H9 (cell line): ENCODE measurements around the gene OSGIN1. TPM values are rescaled to one million over a fixed set of nuclear protein-coding genes. Genes with fewer than 3 reads are reported as not detected.

Experiments
- DNase-seq: peaks from one replicate; pipeline ENCODE4 v3.0.0-alpha.2; 2017
- H2AFZ ChIP-seq: one replicate; pipeline ENCODE4 v1.6.1; 2013; ENCODE audit warnings: mild to moderate bottlenecking, low read length, control low read depth, moderate library complexity
- H2AK5ac ChIP-seq: 2 replicates; pipeline ENCODE4 v1.6.1; 2013; ENCODE audit warnings: low read length, control low read depth, mixed read lengths; ENCODE audit not compliant: insufficient read length
- H2BK120ac ChIP-seq: one replicate; pipeline ENCODE4 v1.6.1; 2013; ENCODE audit warnings: low read depth, mild to moderate bottlenecking, low read length, control low read depth, inconsistent platforms; ENCODE audit not compliant: poor library complexity, severe bottlenecking
- H2BK12ac ChIP-seq: 2 replicates; pipeline ENCODE4 v1.6.1; 2013; ENCODE audit warnings: low read length, control low read depth, mixed read lengths, low read depth; ENCODE audit not compliant: insufficient read length
- H2BK15ac ChIP-seq: 2 replicates; pipeline ENCODE4 v1.6.1; 2013; ENCODE audit warnings: low read depth, low read length, control low read depth
- H2BK20ac ChIP-seq: one replicate; pipeline ENCODE4 v1.6.1; 2013; ENCODE audit warnings: low read depth, mild to moderate bottlenecking, low read length, control low read depth, inconsistent platforms; ENCODE audit not compliant: poor library complexity, severe bottlenecking
- H2BK5ac ChIP-seq: 2 replicates; pipeline ENCODE4 v1.6.1; 2013; ENCODE audit warnings: low read length, control low read depth, mixed read lengths; ENCODE audit not compliant: insufficient read length
- H3K14ac ChIP-seq: 2 replicates; pipeline ENCODE4 v1.6.1; 2013; ENCODE audit warnings: low read length, control low read depth; ENCODE audit not compliant: insufficient read depth
- H3K18ac ChIP-seq: 2 replicates; pipeline ENCODE4 v1.6.1; 2013; ENCODE audit warnings: low read depth, mild to moderate bottlenecking, mixed read lengths, low read length, control low read depth; ENCODE audit not compliant: insufficient read length
- H3K23ac ChIP-seq: 2 replicates; pipeline ENCODE4 v1.6.1; 2013; ENCODE audit warnings: low read length, control low read depth, mixed read lengths, low read depth; ENCODE audit not compliant: insufficient read length
- H3K23me2 ChIP-seq: 2 replicates; pipeline ENCODE4 v1.6.1; 2013; ENCODE audit warnings: low read depth, mild to moderate bottlenecking, mixed read lengths, low read length, control low read depth; ENCODE audit not compliant: insufficient read length, poor library complexity, severe bottlenecking
- H3K27ac ChIP-seq: 2 replicates; pipeline ENCODE4 v1.5.1; 2013; ENCODE audit warnings: low read length, control low read depth, mixed read lengths, low read depth; ENCODE audit not compliant: insufficient read length
- H3K27me3 ChIP-seq: 2 replicates; pipeline ENCODE4 v1.6.1; 2013; ENCODE audit warnings: low read length, control low read depth, inconsistent platforms; ENCODE audit not compliant: insufficient read depth
- H3K4ac ChIP-seq: 2 replicates; pipeline ENCODE4 v1.6.1; 2013; ENCODE audit warnings: low read depth, mild to moderate bottlenecking, control low read depth, inconsistent platforms, low read length, moderate library complexity
- H3K4me1 ChIP-seq: 2 replicates; pipeline ENCODE4 v1.6.1; 2013; ENCODE audit warnings: low read length, control low read depth, inconsistent platforms; ENCODE audit not compliant: insufficient read depth
- H3K4me2 ChIP-seq: 2 replicates; pipeline ENCODE4 v1.6.1; 2013; ENCODE audit warnings: low read length, control low read depth, mixed read lengths; ENCODE audit not compliant: insufficient read length, insufficient read depth
- H3K56ac ChIP-seq: 2 replicates; pipeline ENCODE4 v1.6.1; 2013; ENCODE audit warnings: low read depth, mild to moderate bottlenecking, mixed read lengths, low read length, control low read depth; ENCODE audit not compliant: insufficient read length
- H3K79me1 ChIP-seq: 2 replicates; pipeline ENCODE4 v1.6.1; 2013; ENCODE audit warnings: low read depth, mild to moderate bottlenecking, moderate library complexity, low read length, control low read depth, inconsistent platforms; ENCODE audit not compliant: insufficient read depth, poor library complexity, severe bottlenecking
- H3K79me2 ChIP-seq: 2 replicates; pipeline ENCODE4 v1.6.1; 2013; ENCODE audit warnings: low read length, control low read depth, inconsistent platforms; ENCODE audit not compliant: insufficient read depth
- H3K9ac ChIP-seq: 2 replicates; pipeline ENCODE4 v1.6.1; 2013; ENCODE audit warnings: low read length, control low read depth, mixed read lengths; ENCODE audit not compliant: insufficient read length; ENCODE audit errors: extremely low read depth
- H3K9me3 ChIP-seq: one replicate; pipeline ENCODE4 v1.6.1; 2013; ENCODE audit warnings: low read depth, low read length, inconsistent platforms; ENCODE audit not compliant: control insufficient read depth
- H3T11ph ChIP-seq: one replicate; pipeline ENCODE4 v1.6.1; 2013; ENCODE audit warnings: mild to moderate bottlenecking, low read length, control low read depth, inconsistent platforms
- H4K20me1 ChIP-seq: one replicate; pipeline ENCODE4 v1.6.1; 2013; ENCODE audit not compliant: control insufficient read depth, insufficient read length, insufficient read depth
- H4K5ac ChIP-seq: 2 replicates; pipeline ENCODE4 v1.6.1; 2013; ENCODE audit warnings: low read depth, mild to moderate bottlenecking, mixed read lengths, low read length, control low read depth; ENCODE audit not compliant: insufficient read length
- H4K8ac ChIP-seq: replicated peaks from 2 replicates; pipeline ENCODE4 v1.6.1; 2013; ENCODE audit warnings: low read length, control low read depth, mixed read lengths, low read depth; ENCODE audit not compliant: insufficient read length
- H4K91ac ChIP-seq: 2 replicates; pipeline ENCODE4 v1.6.1; 2013; ENCODE audit warnings: low read depth, mild to moderate bottlenecking, moderate library complexity, mixed read lengths, low read length, control low read depth; ENCODE audit not compliant: insufficient read length
- H3K27ac Mint-ChIP-seq, 3 experiments: 2 replicates in 2 of 3; 3 replicates in 1 of 3; pipeline ENCODE4 v1.8.0; 2020 to 2021; ENCODE audit warnings: mixed read lengths in 3 of 3, mild to moderate bottlenecking in 1 of 3, moderate library complexity in 1 of 3
- H3K27me3 Mint-ChIP-seq: 2 replicates; pipeline ENCODE4 v1.8.0; 2021; ENCODE audit warnings: low read depth, mild to moderate bottlenecking, moderate library complexity, mixed read lengths
- H3K36me3 Mint-ChIP-seq, 3 experiments: 2 replicates in 2 of 3; 3 replicates in 1 of 3; pipeline ENCODE4 v1.8.0; 2020 to 2021; ENCODE audit warnings: low read depth in 3 of 3, mixed read lengths in 3 of 3; ENCODE audit not compliant: insufficient read depth in 1 of 3
- H3K4me1 Mint-ChIP-seq, 2 experiments: 2 replicates each; pipeline ENCODE4 v1.8.0; 2020; ENCODE audit warnings: mixed read lengths in 2 of 2
- H3K4me3 Mint-ChIP-seq, 2 experiments: 2 replicates in 1 of 2; 3 replicates in 1 of 2; pipeline ENCODE4 v1.8.0; 2020 to 2021; ENCODE audit warnings: mild to moderate bottlenecking in 2 of 2, mixed read lengths in 2 of 2, moderate library complexity in 1 of 2
- H3K9me3 Mint-ChIP-seq, 2 experiments: 2 replicates in 1 of 2; 3 replicates in 1 of 2; pipeline ENCODE4 v1.8.0; 2020; ENCODE audit warnings: mild to moderate bottlenecking in 2 of 2, mixed read lengths in 2 of 2, moderate library complexity in 1 of 2
- CTCF ChIP-seq: fragments of 200-600 bp; sonication (generic); conservative IDR thresholded peaks from 3 replicates; pipeline ENCODE4 v1.8.0; 2021; ENCODE audit warnings: antibody characterized with exemption, mild to moderate bottlenecking
- WGBS: extraction: QIAGEN DNeasy Blood & Tissue Kit; methylation state at CpG from one replicate; pipeline ENCODE4 v1.1.7; 2013; ENCODE audit warnings: missing lambda C conversion rate, low lambda C conversion rate, mixed read lengths; ENCODE audit not compliant: insufficient read length; ENCODE audit errors: extremely low coverage; 5-methylcytosine and 5-hydroxymethylcytosine counted together
- total RNA-seq: library from RNA; stranded (reverse); gene quantifications from 2 replicates; pipeline ENCODE4 v1.2.1, GENCODE V29; 2021

OSGIN1 gene
- total RNA-seq, 1 experiment from 2014 or later, result 0.63 TPM

GRCh38 chr16:83908798-83909197, 44.2 kb upstream of the OSGIN1 start:
- no peak overlapping the region for H3K14ac ChIP-seq
- H3T11ph ChIP-seq, result no peak overlapping the region
- H3K27ac Mint-ChIP-seq, result no peak overlapping the region
- H3K56ac ChIP-seq, result no peak overlapping the region
- no peak overlapping the region for H2BK12ac ChIP-seq
- no peak for TF ChIP-seq CTCF
- no peak overlapping the region for H3K27ac ChIP-seq
- no peak overlapping the region for H3K23ac ChIP-seq
- H3K79me2 ChIP-seq, result 0 out of 2 replicates have a peak, but pooled peaks cover 1% of the 10 kb centered on the region
- H3K36me3 Mint-ChIP-seq, result peaks cover 27 to 57% (median 47%) of the 10 kb centered on the region in 3 experiments; a peak in 6 of 7 replicates
- no peak overlapping the region for H4K8ac ChIP-seq
- H3K23me2 ChIP-seq, result no peaks in the 10 kb centered on the region
- H2AFZ ChIP-seq, result no peak overlapping the region
- H3K9me3 Mint-ChIP-seq, result no peaks in the 10 kb centered on the region
- no peak overlapping the region for H2BK20ac ChIP-seq
- H3K4me2 ChIP-seq, result no peak overlapping the region
- no peak overlapping the region for H3K4me3 Mint-ChIP-seq
- no peak overlapping the region for H3K4ac ChIP-seq
- no peaks in the 10 kb centered on the region for H3K9me3 ChIP-seq
- H3K27me3 ChIP-seq, result no peaks in the 10 kb centered on the region
- no peaks in the 10 kb centered on the region for H3K4me1 ChIP-seq
- no peak overlapping the region for H2BK5ac ChIP-seq
- no peaks in the 10 kb centered on the region for H3K79me1 ChIP-seq
- H4K5ac ChIP-seq, result no peak overlapping the region
- DNase-seq, result no peak
- no peak overlapping the region for H2BK15ac ChIP-seq
- peaks cover 24 to 40% of the 10 kb centered on the region in 2 experiments for H3K4me1 Mint-ChIP-seq
- H2AK5ac ChIP-seq, result no peak overlapping the region
- H3K9ac ChIP-seq, result no peak overlapping the region
- WGBS, result no CpG with 5 or more reads among the region's 2 CpGs
- H4K20me1 ChIP-seq, result no peaks in the 10 kb centered on the region
- H3K27me3 Mint-ChIP-seq, result peaks cover 2% of the 10 kb centered on the region
- no peak overlapping the region for H3K18ac ChIP-seq
- H4K91ac ChIP-seq, result no peak overlapping the region
- H2BK120ac ChIP-seq, result no peak overlapping the region
